Ramos (cell line): Measurements from ENCODE around the gene DDT.
"Not testable (repeated sequence)": the region's sequence is repeated elsewhere in the genome, so short reads cannot be mapped to it uniquely, and the experiment has no call there.

Source experiments
- in situ Hi-C: fragments of 300-500 bp; cut with MboI; formaldehyde crosslinking; loops from one replicate; pipeline ENCODE4 v1.14.3; 2022; ENCODE audit warnings: low sequenced_read_pairs; ENCODE audit not compliant: unreplicated experiment

DDT gene

DNA sequence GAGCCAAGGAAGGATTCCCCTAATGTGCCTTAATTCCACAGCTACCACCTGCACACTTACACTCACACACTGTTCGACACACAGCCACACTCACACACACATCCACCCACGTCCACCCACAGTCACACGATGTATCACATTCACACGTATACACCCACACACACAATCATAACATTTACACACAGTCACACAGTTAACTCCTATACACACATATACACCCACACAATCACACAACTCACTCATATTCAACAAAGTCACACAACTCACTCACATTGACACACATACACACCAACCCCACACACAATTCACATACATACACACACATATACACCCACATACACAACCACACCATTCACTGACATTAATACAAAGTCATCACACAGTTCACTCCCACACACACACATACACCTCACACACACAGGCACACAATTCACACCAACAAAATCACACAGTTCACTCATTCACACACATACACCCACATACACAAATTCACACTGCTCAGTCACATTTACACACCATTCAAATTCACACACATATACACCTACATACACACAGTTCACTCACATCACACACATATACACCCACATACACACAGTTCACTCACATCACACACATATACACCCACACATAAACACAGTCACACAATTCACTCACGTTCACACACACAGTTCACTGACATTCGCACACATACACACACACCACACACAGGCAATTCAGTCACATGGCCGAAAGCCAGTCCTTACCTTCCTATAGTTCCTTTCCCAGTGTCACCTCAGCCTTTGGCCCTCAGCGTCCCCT is 19.8 kb downstream of the DDT start:
- in situ Hi-C loops, result not testable (repeated sequence)

DNA sequence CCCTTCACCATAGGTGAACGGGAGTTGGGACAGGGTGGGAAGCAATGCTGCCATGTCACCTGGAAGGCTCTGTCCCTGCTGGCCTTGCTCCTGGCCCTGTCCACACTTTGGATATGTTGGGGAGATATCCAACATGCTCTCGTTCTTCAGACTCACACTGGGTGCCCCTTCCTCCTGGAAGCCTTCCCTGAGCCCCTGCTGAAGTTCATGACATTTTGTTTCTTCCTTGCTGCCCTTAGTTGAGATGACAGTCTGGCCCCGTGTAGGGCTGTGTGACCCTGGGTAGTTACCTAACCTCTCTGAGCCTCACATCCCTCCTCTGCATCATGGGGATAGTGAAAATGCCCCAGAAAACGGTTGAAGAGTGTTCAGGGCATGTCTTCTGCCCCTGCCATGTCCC is 20.8 kb downstream of the DDT start:
- in situ Hi-C loops, result not testable (repeated sequence)

DNA sequence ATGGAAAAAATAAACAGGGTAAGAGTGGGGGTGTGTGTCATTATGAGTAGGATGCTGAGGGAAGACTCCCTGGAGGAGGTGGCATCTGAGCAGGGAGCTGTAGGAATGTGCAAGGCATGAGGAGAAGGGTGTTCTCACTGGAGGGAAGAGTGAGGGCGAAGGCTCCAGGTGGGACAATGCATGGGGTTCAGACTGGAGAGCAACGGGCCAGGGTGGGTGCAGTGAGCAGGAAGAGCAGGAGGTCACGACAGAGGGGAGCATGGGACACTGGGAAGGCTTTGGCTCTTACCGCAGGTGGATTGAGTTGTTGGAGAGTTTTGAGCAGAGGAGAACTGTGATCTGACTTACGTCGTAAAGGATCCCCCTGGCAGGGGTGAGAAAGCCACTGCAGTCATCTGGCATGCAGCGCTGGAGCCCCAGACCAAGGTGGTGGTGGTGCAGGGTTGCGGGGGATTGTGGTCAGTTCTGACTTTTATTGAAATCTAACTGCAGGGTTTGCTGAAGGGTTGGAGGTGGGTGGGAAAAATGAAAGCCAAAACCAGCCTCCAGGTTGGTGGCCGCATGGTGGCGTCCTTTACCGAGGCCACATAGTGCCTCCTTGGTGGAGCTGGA is 21.3 kb downstream of the DDT start:
- in situ Hi-C loops, result not testable (repeated sequence)

DNA sequence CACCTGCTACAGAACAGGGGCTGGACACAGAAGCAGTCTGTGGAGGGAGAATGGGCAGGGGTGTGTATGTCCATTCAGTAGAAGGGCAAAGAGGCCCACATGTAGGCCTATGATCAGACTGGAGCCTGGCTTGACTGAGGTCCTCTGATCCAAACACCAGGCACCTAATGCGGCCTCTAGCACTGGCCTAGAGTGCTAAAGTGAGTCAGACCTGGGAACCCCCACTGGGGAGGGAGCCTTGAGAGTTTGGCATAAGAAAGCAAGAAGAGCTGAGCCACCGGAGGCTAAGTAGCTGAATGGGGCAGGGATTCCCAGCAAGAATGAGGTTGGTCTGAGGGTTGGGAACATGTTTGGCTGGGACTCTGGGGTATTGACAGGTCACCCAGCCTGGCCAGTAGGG is 22.9 kb downstream of the DDT start:
- in situ Hi-C loops, result not testable (repeated sequence)

DNA sequence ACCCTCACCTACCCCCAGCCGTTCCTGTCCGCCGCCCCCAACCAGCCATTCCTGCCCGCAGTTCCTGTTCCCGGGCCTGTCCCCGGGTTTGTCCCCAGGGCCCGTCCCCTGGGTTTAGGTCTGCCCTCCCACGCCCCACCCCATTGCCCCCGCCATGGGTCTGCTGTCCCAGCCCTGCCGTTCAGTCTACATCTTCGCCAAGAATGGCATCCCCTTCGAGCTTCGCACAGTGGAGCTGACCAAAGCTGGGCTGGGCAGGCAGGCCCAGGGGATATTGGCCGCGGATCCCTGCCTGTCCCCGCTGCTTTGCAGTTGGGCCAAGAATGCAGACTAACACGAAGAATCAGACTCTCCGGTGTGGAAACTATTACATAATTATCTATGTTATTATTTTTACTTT is 24.5 kb downstream of the DDT start:
- in situ Hi-C loops, result not testable (repeated sequence)

DNA sequence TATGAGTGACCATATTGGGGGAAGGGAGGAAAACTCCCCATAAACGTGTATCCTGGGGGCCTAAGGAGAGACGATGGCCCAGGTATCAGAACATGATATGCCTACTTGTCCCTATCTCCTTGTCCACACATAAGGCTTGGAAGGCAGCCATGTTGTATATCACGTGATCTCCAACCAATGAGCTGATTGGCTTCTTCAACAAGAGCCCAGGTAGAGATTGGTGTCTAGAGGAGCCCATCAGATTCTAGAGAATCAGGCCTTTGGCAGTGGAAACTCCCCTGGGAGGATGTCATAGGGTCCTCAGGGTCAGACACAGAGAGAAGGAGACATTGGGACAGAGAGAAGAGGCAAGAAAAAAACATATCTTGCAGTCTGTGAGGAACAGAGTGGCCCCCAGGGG is 26.9 kb downstream of the DDT start:
- in situ Hi-C loops, result not testable (repeated sequence)

DNA sequence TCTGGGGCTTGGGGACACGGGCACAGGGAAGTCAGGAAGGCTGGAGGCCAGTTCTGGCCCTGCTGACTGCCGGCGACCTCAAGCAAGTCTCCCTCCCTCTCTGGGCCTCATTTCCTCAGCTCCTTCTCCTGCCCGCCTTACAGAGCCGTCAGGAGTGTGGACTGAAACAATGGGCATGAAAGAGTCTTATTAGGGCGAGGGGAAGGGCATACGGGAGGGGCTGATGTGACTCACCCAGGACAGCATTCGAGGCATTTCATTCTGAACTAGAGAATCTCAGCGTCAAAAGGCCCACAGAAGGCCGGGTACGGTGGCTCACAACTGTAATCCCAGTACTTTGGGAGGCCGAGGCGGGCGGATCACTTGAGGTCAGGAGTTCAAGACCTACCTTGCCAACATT is 34.1 kb downstream of the DDT start:
- in situ Hi-C loops, result not testable (repeated sequence)

DNA sequence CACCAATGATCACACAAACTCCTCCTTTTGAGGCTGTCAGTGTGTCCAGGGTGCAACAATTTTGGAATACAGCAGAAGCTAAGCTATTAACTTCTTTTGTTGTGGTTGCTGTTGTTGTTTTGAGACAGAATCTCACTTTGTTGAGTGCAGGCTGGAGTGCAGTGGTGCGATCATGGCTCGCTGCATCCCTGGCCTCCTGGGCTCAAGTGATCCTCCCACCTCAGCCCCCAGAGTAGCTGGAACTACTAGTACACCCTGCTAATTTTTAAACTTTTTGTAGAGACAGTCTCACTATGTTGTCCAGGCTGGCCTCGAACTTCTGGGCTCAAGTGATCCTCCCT is 35.3 kb downstream of the DDT start:
- in situ Hi-C loops, result no loop called here

DNA sequence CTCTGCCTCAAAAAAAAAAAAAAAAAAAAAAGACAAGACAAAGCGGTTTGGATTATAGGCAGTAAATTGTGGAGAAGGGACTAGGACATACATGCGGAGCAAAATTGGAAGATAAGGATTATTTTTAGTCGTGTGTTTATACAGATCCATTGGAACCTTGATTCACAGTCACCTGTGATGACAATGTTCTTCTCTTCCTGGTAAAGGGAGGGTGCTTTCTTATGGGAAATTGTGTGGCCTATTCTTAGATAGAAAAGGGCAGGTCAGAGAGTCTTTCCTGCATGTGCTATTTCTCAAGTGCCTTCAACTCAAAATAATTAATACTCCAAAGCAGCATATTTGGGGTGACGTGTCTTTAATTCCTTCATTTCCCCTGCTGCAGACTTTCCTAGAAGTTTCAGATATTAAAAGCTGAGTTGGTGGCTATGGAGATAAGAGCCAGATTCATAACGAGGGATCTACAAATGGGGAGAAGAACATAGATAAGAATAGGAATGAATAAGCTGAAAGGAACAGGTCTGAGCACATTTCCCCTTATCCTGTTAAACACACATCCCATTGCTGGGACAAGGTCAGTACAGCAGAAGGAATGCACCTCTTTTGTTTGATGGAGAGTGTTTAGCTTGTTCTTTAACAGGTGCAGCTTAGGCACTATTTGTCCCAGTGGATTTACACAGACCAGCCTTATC is 35.8 kb downstream of the DDT start:
- in situ Hi-C loops, result no loop called here

DNA sequence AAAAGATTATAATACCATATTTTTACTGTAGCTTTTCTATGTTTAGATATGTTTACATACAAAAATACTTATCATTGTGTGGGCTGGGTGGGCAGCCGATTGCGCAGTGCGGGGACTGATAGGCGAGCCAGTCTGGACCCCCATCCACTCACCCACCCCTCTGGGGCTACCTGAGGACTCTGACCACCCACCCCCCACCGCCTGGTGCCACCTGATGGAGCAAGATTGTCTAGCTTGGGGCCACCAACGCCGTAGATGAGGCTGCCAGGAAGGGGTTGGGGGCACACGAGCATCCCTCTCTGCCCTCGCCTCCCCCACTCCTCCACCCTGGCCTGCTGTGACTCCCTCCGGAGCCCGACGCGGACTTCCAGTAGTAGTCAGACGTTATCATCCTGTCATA is 47.7 kb downstream of the DDT start:
- in situ Hi-C loops, result no loop called here

DNA sequence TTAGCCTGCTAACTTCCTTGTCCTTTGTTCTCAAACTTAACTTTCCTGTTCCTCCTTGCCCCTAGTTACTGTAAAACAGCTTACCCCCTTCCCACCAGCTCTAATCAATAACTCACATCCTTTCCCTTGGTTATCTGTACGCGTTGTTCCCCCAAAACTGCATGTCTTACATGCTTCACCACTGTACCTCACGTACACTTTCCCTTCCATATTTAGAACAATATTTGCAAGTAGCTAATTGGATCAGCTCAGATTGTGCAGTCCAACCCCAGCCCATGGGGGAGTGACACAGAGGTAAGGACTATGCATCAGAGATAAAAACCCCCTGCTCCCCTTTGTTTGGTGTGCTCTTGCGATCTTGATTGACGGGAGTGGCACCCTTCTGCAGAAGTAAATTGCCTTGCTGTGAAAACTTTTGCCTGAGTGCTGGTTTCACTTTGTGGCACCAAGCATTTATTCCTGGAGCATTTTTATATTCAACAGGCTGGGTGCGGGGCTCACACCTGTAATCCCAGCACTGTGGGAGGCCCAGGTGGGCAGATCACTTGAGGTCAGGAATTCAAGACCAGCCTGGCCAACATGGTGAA is 49.1 kb downstream of the DDT start:
- in situ Hi-C loops, result no loop called here

DNA sequence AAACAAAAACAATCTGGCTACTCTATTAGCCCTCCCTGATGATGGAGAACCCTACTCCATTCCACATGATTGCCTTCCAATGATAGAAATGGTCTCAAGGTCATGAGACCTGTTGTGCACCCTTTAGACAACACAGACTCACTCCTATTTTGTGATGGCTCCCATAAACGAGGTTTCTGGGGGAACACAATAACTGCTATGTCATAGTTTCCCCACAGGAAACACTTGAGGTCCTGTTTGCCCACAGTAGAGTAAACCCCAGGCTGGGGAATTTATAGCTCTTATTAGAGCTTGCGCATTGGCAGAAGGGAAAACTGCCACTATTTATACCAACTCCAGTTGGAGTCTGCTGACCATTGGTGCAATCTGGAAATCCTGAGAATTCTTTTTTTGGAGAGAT is 51.3 kb downstream of the DDT start:
- in situ Hi-C loops, result no loop called here

DNA sequence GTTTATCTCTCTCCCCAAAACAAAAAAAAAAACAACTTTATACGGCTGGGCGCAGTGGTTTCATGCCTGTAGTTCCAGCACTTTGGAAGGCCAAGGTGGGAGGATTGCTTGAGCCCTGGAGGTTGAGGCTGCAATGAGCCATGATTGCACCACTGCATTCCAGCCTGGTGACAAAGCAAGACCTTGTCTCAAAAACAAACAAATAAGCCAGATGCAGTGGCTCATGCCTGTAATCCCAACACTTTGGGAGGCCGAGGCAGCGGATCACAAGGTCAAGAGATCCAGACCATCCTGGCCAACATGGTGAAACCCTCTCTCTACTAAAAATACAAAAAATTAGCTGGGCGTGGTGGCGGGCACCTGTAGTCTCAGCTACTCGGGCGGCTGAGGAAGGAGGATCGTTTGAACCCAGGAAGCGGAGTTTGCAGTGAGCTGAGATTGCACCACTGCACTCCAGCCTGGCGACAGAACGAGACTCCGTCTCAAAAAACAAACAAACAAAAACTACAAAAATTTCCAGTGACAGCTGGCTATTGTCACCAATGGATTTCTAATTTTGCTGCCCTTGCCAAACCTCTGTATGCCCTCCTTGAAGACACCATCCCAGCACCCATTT is 52.5 kb downstream of the DDT start:
- in situ Hi-C loops, result not testable (repeated sequence)
